ENCODE results near the gene IFRD1.

DNA sequence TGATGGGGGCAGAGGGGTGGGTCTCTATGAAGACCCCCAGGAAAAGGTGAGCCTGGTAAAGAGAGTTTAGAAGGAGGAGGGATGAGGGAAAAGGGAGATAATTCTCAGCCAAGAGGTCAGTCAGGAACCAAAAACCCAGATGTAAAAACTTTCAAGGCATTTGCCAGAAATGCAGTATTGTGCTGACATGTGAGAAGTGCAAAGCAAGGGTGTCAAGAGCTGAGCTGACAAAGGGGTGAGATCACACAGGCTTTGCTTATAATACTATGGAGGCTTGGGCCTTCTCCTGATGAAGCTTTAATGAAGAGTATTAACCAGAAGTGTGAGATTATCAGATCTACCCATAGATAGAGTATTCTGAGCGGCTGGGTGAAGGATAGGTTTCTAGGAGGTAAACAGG, 22.3 kb upstream of the IFRD1 start:
- TF ChIP-seq, protein P1, sequence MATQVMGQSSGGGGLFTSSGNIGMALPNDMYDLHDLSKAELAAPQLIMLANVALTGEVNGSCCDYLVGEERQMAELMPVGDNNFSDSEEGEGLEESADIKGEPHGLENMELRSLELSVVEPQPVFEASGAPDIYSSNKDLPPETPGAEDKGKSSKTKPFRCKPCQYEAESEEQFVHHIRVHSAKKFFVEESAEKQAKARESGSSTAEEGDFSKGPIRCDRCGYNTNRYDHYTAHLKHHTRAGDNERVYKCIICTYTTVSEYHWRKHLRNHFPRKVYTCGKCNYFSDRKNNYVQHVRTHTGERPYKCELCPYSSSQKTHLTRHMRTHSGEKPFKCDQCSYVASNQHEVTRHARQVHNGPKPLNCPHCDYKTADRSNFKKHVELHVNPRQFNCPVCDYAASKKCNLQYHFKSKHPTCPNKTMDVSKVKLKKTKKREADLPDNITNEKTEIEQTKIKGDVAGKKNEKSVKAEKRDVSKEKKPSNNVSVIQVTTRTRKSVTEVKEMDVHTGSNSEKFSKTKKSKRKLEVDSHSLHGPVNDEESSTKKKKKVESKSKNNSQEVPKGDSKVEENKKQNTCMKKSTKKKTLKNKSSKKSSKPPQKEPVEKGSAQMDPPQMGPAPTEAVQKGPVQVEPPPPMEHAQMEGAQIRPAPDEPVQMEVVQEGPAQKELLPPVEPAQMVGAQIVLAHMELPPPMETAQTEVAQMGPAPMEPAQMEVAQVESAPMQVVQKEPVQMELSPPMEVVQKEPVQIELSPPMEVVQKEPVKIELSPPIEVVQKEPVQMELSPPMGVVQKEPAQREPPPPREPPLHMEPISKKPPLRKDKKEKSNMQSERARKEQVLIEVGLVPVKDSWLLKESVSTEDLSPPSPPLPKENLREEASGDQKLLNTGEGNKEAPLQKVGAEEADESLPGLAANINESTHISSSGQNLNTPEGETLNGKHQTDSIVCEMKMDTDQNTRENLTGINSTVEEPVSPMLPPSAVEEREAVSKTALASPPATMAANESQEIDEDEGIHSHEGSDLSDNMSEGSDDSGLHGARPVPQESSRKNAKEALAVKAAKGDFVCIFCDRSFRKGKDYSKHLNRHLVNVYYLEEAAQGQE (IDR thresholded peaks at IDR 0.05; ENCODE audit: low read depth), result no peak
- TF ChIP-seq CREB1 (IDR thresholded peaks at IDR 0.05; ENCODE audit: low read depth), result no peak
